ENCODE results near the gene LSM14B.

DNA sequence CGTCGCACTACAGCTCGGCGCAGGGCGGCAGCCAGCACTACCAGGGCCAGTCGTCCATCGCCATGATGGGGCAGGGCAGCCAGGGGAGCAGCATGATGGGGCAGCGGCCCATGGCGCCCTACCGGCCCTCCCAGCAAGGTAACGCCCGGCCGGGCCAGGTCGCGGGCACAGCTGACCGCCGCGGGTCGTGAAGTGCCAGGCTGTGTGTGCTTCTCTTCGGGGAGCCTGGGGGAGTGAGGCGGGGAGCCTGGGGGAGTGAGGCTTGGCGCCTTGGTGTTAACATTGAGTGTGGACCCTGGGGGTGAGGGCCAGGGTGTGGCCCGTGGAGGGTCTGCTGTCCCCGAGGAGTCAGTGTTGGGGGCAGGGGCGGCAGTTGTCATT is 41.2 kb downstream of the LSM14B start:
- no peak for TF ChIP-seq CTCF (IDR thresholded peaks at IDR 0.05 in 4 of 5, conservative IDR thresholded peaks at IDR 0.05 in 1 of 5)
- TF ChIP-seq POLR2A (IDR thresholded peaks at IDR 0.05): no peak
